IMR-90 (cell line): Measurements from ENCODE around the gene SMC1A. TPM values are rescaled to one million over a fixed set of nuclear protein-coding genes. Genes with fewer than 3 reads are reported as not detected.

Source experiments
- ATAC-seq: fragments of 200-7000 bp; cut with Tn5 transposase; 2 replicates; pipeline ENCODE4 v1.9.1; 2020; ENCODE audit warnings: low read depth, mild to moderate bottlenecking, moderate library complexity
- BruUV-seq: library from RNA; stranded (reverse); fragments of 400-500 nt; replicated peaks from 2 replicates; lab custom pipeline; 2021; lab: Mats Ljungman, UMichigan
- CTCF ChIA-PET: fragments of 300-600 bp; formaldehyde crosslinking; extraction: SDS; loops from one replicate; lab custom pipeline; 2021; ENCODE audit warnings: antibody characterized with exemption; lab: Yijun Ruan, JAX
- POLR2A ChIA-PET: fragments of 300-600 bp; sonication (Branson Sonifier 250); formaldehyde crosslinking; loops from one replicate; lab custom pipeline; 2022; ENCODE audit warnings: antibody characterized with exemption; ENCODE audit not compliant: unreplicated experiment; lab: Charles Lee
- DNase-seq: peaks from one replicate; pipeline ENCODE4 v3.0.0; 2013
- H2AFZ ChIP-seq: replicated peaks from 2 replicates; pipeline ENCODE3; 2013; ENCODE audit warnings: low read length, mild to moderate bottlenecking; ENCODE audit not compliant: poor library complexity
- H2AK5ac ChIP-seq: 2 replicates; pipeline ENCODE4 v1.6.1; 2013; ENCODE audit warnings: low read depth, low read length, inconsistent platforms
- H2AK9ac ChIP-seq: replicated peaks from 2 replicates; pipeline ENCODE3; 2013; ENCODE audit warnings: mild to moderate bottlenecking, low read depth, low read length, moderate library complexity; ENCODE audit not compliant: poor library complexity
- H2BK120ac ChIP-seq: 2 replicates; pipeline ENCODE4 v1.6.1; 2013; ENCODE audit warnings: low read depth, low read length, inconsistent platforms
- H2BK15ac ChIP-seq: 3 replicates; pipeline ENCODE4 v1.6.1; 2013; ENCODE audit warnings: low read depth, low read length, inconsistent platforms
- H2BK20ac ChIP-seq: 2 replicates; pipeline ENCODE4 v1.6.1; 2013; ENCODE audit warnings: low read depth, mild to moderate bottlenecking, inconsistent platforms, low read length, moderate library complexity
- H2BK5ac ChIP-seq: 2 replicates; pipeline ENCODE4 v1.6.1; 2013; ENCODE audit warnings: mild to moderate bottlenecking, low read depth, low read length, inconsistent platforms; ENCODE audit not compliant: poor library complexity, severe bottlenecking
- H3K14ac ChIP-seq: replicated peaks from 2 replicates; pipeline ENCODE4 v1.6.1; 2013; ENCODE audit warnings: low read depth, low read length, inconsistent platforms
- H3K18ac ChIP-seq: 2 replicates; pipeline ENCODE4 v1.6.1; 2013; ENCODE audit warnings: low read depth, low read length, control low read depth
- H3K23ac ChIP-seq: 2 replicates; pipeline ENCODE4 v1.6.1; 2013; ENCODE audit warnings: low read depth, low read length, inconsistent platforms
- H3K27ac ChIP-seq: 2 replicates; pipeline ENCODE4 v1.5.1; 2013; ENCODE audit warnings: mild to moderate bottlenecking, control low read depth, low read length; ENCODE audit not compliant: insufficient read depth
- H3K27me3 ChIP-seq: 2 replicates; pipeline ENCODE4 v1.6.1; 2013; ENCODE audit warnings: low read length; ENCODE audit not compliant: control insufficient read depth, insufficient read depth
- H3K36me3 ChIP-seq: 2 replicates; pipeline ENCODE4 v1.6.1; 2013; ENCODE audit warnings: low read length, mixed read lengths; ENCODE audit not compliant: control insufficient read depth, insufficient read depth
- H3K4ac ChIP-seq: 2 replicates; pipeline ENCODE4 v1.6.1; 2013; ENCODE audit warnings: low read depth, low read length, inconsistent platforms
- H3K4me1 ChIP-seq: 2 replicates; pipeline ENCODE4 v1.6.1; 2013; ENCODE audit warnings: low read length, mixed read lengths; ENCODE audit not compliant: control insufficient read depth, insufficient read depth
- H3K4me2 ChIP-seq: 2 replicates; pipeline ENCODE4 v1.6.1; 2013; ENCODE audit warnings: low read depth, mild to moderate bottlenecking, control low read depth, low read length, moderate library complexity
- H3K4me3 ChIP-seq: 2 replicates; pipeline ENCODE4 v1.5.1; 2013; ENCODE audit warnings: low read depth, mild to moderate bottlenecking, control low read depth, low read length, moderate library complexity; ENCODE audit not compliant: insufficient read depth
- H3K56ac ChIP-seq: 2 replicates; pipeline ENCODE4 v1.6.1; 2013; ENCODE audit warnings: low read length, inconsistent platforms; ENCODE audit not compliant: insufficient read depth; ENCODE audit errors: extremely low read depth
- H3K79me1 ChIP-seq, 2 experiments: 2 replicates each; pipeline ENCODE4 v1.6.1; 2013; ENCODE audit warnings: low read length in 2 of 2, inconsistent platforms in 1 of 2, low read depth in 1 of 2
- H3K9ac ChIP-seq: 2 replicates; pipeline ENCODE4 v1.6.1; 2013; ENCODE audit warnings: low read depth, low read length, control low read depth
- H3K9me1 ChIP-seq: 2 replicates; pipeline ENCODE4 v1.6.1; 2013; ENCODE audit warnings: low read length, inconsistent platforms; ENCODE audit not compliant: insufficient read depth
- H3K9me3 ChIP-seq: 2 replicates; pipeline ENCODE4 v1.6.1; 2013; ENCODE audit warnings: low read length; ENCODE audit not compliant: control insufficient read depth, insufficient read depth
- H4K20me1 ChIP-seq: 2 replicates; pipeline ENCODE4 v1.6.1; 2013; ENCODE audit warnings: low read length, inconsistent platforms; ENCODE audit not compliant: insufficient read depth
- H4K5ac ChIP-seq: 2 replicates; pipeline ENCODE4 v1.6.1; 2013; ENCODE audit warnings: mild to moderate bottlenecking, low read depth, low read length, control low read depth
- H4K8ac ChIP-seq, 2 experiments: 2 replicates each; pipeline ENCODE4 v1.6.1; 2013; ENCODE audit warnings: low read depth in 2 of 2, low read length in 2 of 2, control low read depth in 1 of 2, inconsistent platforms in 1 of 2
- H4K91ac ChIP-seq: 2 replicates; pipeline ENCODE4 v1.6.1; 2013; ENCODE audit warnings: low read depth, low read length, inconsistent platforms; ENCODE audit not compliant: insufficient read depth
- BHLHE40 ChIP-seq: fragments of 150-350 bp; IDR thresholded peaks from 2 replicates; pipeline ENCODE4 v1.6.1; 2016; ENCODE audit warnings: mild to moderate bottlenecking, low read depth, low read length
- CEBPB ChIP-seq: IDR thresholded peaks from 2 replicates; pipeline ENCODE4 v1.6.1; 2012; ENCODE audit warnings: low read depth, low read length, improper control_type of control experiment
- CTCF ChIP-seq: conservative IDR thresholded peaks from 2 replicates; pipeline ENCODE4 v1.5.1; 2012; ENCODE audit warnings: mild to moderate bottlenecking, low read depth, low read length, improper control_type of control experiment
- FOS ChIP-seq: fragments of 150-350 bp; IDR thresholded peaks from 2 replicates; pipeline ENCODE4 v1.6.1; 2016; ENCODE audit warnings: low read depth, low read length
- MXI1 ChIP-seq: IDR thresholded peaks from 2 replicates; pipeline ENCODE4 v1.6.1; 2012; ENCODE audit warnings: low read depth, mild to moderate bottlenecking, low read length, moderate library complexity, borderline replicate concordance
- NFE2L2 ChIP-seq: fragments of 150-350 bp; IDR thresholded peaks from 2 replicates; pipeline ENCODE4 v1.6.1; 2016; ENCODE audit warnings: low read depth, mild to moderate bottlenecking, low read length
- RAD21 ChIP-seq: IDR thresholded peaks from 2 replicates; pipeline ENCODE4 v1.6.1; 2012; ENCODE audit warnings: low read length, improper control_type of control experiment
- RFX5 ChIP-seq: IDR thresholded peaks from 2 replicates; pipeline ENCODE4 v1.8.0; 2012; ENCODE audit warnings: low read depth, mild to moderate bottlenecking, low read length, moderate library complexity
- WGBS, 2 experiments: methylation state at CpG; one replicate each; pipeline versions ENCODE4 v1.1.5 to v1.1.7; 2013; ENCODE audit warnings: missing lambda C conversion rate in 2 of 2; ENCODE audit not compliant: insufficient read length in 1 of 2; ENCODE audit errors: extremely low coverage in 2 of 2; 5-methylcytosine and 5-hydroxymethylcytosine counted together
- dilution Hi-C: fragments of 300-500 bp; cut with HindIII; formaldehyde crosslinking; loops from one replicate; pipeline ENCODE4 v1.14.3; 2018; ENCODE audit warnings: low sequenced_read_pairs; ENCODE audit not compliant: unreplicated experiment
- in situ Hi-C: fragments of 300-500 bp; cut with MboI; formaldehyde crosslinking; loops from 3 replicates; pipeline ENCODE4 v1.14.3; 2019; ENCODE audit warnings: low sequenced_read_pairs, inconsistent platforms, mixed read lengths
- intact Hi-C: fragments of 100-400 bp; cut with micrococcal nuclease; formaldehyde crosslinking; loops from 2 replicates; pipeline ENCODE4 v1.10.0; 2022
- polyA plus RNA-seq, 3 experiments: library from polyadenylated mRNA; depleted of rRNA; stranded (reverse); fragments of >200 nt; gene quantifications; 2 replicates each; pipeline ENCODE4 v1.2.3, GENCODE V29; 2012; ENCODE audit warnings: low replicate concordance in 1 of 3
- total RNA-seq: library from RNA; depleted of rRNA; stranded (reverse); fragments of >200 nt; gene quantifications from 2 replicates; pipeline ENCODE4 v1.2.3, GENCODE V29; 2012
- TF ChIP-seq, protein P1 (sequence below): fragments of 150-350 bp; IDR thresholded peaks from 2 replicates; pipeline ENCODE4 v1.6.1; 2016; ENCODE audit warnings: low read depth, mild to moderate bottlenecking, low read length, moderate library complexity, borderline replicate concordance

The SMC1A gene
- total and polyA plus RNA-seq, 2 of the 4 experiments (the other 2 are of a cell fraction): 35.8 to 41.0 TPM

DNA sequence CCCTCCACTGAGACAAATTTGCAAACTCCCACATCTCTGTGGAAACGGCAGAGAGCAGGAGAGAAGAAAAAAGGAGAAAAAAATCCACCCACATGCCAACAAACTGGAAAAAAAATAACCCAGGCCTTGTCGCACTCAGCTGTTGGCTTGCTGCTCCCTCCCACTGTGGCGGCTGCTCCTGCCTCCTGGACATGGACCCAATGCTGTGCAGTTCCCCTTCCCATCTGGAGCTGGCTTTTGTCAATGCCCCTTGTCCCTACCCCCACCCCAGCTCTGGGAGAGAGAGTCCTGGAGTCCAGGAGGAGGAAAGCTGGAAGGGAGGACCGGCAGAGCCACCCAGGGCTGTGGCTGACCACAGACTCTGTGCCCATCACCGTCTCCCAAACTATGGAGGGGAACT, 90.2 kb downstream of the SMC1A start:
- H2AK5ac ChIP-seq: no peak overlapping the region
- no peak overlapping the region for H2BK120ac ChIP-seq
- ATAC-seq (no peak), DNase-seq (no peak)
- intact Hi-C loops: no loop called here
- no TSS peak for BruUV-seq
- no peak overlapping the region for H3K56ac ChIP-seq
- H4K20me1 ChIP-seq: no peaks in the 10 kb centered on the region; the same call in 1 of the 2 replicates
- no peaks in the 10 kb centered on the region for H3K79me1 ChIP-seq
- H3K9ac ChIP-seq: no peak overlapping the region
- H3K9me1 ChIP-seq: no peaks in the 10 kb centered on the region
- ChIA-PET POLR2A (no interaction called here), CTCF (interaction anchor here (1.0 kb wide), 1 partner anchor 19 kb away, joined by 4 read pairs; no protein-coding TSS in a partner anchor)
- H3K4ac ChIP-seq: no peak overlapping the region
- in situ Hi-C loops: no loop called here
- no peak overlapping the region for H4K5ac ChIP-seq
- H3K23ac ChIP-seq: no peak overlapping the region
- dilution Hi-C loops: no loop called here
- H3K18ac ChIP-seq: no peak overlapping the region
- no peak overlapping the region for H2BK20ac ChIP-seq
- no peaks in the 10 kb centered on the region for H3K9me3 ChIP-seq
- no peaks in the 10 kb centered on the region for H3K4me1 ChIP-seq
- H4K91ac ChIP-seq: no peak overlapping the region
- H3K27me3 ChIP-seq: peaks cover 63% of the 10 kb centered on the region
- no peak overlapping the region for H3K14ac ChIP-seq
- H3K36me3 ChIP-seq: no peaks in the 10 kb centered on the region
- H2AFZ ChIP-seq: no peak overlapping the region
- no peak overlapping the region for H2BK5ac ChIP-seq
- no peak overlapping the region for H2BK15ac ChIP-seq
- H3K4me2 ChIP-seq: no peak overlapping the region
- no peak for TF ChIP-seq MXI1
- TF ChIP-seq, protein P1, sequence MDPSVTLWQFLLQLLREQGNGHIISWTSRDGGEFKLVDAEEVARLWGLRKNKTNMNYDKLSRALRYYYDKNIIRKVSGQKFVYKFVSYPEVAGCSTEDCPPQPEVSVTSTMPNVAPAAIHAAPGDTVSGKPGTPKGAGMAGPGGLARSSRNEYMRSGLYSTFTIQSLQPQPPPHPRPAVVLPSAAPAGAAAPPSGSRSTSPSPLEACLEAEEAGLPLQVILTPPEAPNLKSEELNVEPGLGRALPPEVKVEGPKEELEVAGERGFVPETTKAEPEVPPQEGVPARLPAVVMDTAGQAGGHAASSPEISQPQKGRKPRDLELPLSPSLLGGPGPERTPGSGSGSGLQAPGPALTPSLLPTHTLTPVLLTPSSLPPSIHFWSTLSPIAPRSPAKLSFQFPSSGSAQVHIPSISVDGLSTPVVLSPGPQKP: no peak
- TF ChIP-seq CEBPB: no peak
- TF ChIP-seq RFX5: no peak
- TF ChIP-seq RAD21: no peak
- TF ChIP-seq CTCF: no peak
- no peak for TF ChIP-seq NFE2L2
- no peak for TF ChIP-seq FOS
- no peak for TF ChIP-seq BHLHE40
- WGBS, 2 experiments: no CpG with 5 or more reads among the region's 5 CpGs
- no peak overlapping the region for H2AK9ac ChIP-seq
- H3K27ac ChIP-seq: no peak overlapping the region
- H3K4me3 ChIP-seq: no peak overlapping the region
- H4K8ac ChIP-seq: no peak overlapping the region
